GM12874 (cell line): ENCODE results near the gene SEMA3G.

ENCODE experiments used
- TF ChIP-seq, protein P1 (sequence below): IDR thresholded peaks from 2 replicates; pipeline ENCODE4 v1.5.1; 2011; ENCODE audit warnings: low read depth, mild to moderate bottlenecking, control low read depth, low read length, moderate library complexity; ENCODE audit not compliant: insufficient read depth

The SEMA3G gene

GRCh38 chr3:52385157-52385556 is 59.7 kb downstream of the SEMA3G start:
- TF ChIP-seq, protein P1, sequence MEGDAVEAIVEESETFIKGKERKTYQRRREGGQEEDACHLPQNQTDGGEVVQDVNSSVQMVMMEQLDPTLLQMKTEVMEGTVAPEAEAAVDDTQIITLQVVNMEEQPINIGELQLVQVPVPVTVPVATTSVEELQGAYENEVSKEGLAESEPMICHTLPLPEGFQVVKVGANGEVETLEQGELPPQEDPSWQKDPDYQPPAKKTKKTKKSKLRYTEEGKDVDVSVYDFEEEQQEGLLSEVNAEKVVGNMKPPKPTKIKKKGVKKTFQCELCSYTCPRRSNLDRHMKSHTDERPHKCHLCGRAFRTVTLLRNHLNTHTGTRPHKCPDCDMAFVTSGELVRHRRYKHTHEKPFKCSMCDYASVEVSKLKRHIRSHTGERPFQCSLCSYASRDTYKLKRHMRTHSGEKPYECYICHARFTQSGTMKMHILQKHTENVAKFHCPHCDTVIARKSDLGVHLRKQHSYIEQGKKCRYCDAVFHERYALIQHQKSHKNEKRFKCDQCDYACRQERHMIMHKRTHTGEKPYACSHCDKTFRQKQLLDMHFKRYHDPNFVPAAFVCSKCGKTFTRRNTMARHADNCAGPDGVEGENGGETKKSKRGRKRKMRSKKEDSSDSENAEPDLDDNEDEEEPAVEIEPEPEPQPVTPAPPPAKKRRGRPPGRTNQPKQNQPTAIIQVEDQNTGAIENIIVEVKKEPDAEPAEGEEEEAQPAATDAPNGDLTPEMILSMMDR, result peak; percentile 73

DNA sequence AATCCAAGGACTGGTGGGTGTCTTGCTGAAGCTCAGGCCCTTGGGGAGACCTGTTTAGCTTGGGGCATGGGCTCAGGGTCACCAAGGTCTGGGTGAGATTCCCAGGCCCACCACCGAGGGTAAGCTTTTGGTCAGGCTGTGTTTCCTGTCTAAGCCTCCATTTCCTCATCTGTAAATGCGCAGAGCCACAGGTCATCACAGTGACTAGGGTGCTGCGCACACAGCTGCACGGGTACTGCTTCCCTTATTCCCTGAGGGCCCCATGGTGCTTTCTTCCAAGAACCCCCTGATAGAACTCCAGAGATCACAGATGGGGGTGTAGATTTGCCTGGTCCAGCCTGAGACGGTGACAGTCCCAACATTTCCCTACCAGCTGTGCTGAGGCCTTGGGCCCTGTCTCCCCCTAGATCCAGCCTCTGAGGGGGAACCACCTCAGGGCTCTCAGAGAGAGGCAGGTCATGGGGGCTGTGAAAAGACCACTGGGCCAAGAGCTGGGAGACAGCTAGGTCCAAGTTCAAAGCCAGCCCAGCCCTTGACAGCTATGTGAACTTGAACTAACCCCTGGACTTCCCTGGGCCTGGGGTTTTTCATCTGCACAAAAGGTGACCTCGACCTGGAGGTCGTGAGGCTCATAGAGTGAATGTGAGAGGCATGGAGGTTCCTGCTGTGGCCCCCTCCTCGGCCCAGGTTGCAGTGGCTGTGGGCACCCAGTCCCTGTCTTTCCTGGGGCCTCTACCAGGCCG is 60.7 kb downstream of the SEMA3G start:
- TF ChIP-seq, protein P1, result no peak

- TF ChIP-seq, protein P1, result no peak
Observed at GRCh38 chr3:52383446-52383845, 61.5 kb downstream of the SEMA3G start.
